Fibroblast of lung (primary cell): ENCODE data around the gene IL2RA.

Source experiments
- EZH2 ChIP-seq: IDR thresholded peaks from 2 replicates; pipeline ENCODE4 v1.5.1; 2012; ENCODE audit warnings: low read length, control low read depth, mild to moderate bottlenecking; ENCODE audit errors: missing control alignments
- TF ChIP-seq, protein P1 (sequence below), 2 donors: IDR thresholded peaks in 1 of 2; conservative IDR thresholded peaks in 1 of 2; 1 replicate in 1 of 2; 2 replicates in 1 of 2; pipeline ENCODE4 v1.5.1; 2011 to 2012; ENCODE audit warnings: low read length in 2 of 2, control low read depth in 1 of 2, inconsistent platforms in 1 of 2, low read depth in 1 of 2, mild to moderate bottlenecking in 1 of 2

GRCh38 chr10:5985029-5985428 lies 77.1 kb downstream of the IL2RA start:
- TF ChIP-seq EZH2, result no peak
- TF ChIP-seq, protein P1, sequence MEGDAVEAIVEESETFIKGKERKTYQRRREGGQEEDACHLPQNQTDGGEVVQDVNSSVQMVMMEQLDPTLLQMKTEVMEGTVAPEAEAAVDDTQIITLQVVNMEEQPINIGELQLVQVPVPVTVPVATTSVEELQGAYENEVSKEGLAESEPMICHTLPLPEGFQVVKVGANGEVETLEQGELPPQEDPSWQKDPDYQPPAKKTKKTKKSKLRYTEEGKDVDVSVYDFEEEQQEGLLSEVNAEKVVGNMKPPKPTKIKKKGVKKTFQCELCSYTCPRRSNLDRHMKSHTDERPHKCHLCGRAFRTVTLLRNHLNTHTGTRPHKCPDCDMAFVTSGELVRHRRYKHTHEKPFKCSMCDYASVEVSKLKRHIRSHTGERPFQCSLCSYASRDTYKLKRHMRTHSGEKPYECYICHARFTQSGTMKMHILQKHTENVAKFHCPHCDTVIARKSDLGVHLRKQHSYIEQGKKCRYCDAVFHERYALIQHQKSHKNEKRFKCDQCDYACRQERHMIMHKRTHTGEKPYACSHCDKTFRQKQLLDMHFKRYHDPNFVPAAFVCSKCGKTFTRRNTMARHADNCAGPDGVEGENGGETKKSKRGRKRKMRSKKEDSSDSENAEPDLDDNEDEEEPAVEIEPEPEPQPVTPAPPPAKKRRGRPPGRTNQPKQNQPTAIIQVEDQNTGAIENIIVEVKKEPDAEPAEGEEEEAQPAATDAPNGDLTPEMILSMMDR (conservative IDR thresholded peaks at IDR 0.05 in 1 of 2, IDR thresholded peaks at IDR 0.05 in 1 of 2; ENCODE audit: low read depth in 1 of 2, low read length in 2 of 2), result no peak
